ENCODE results near the gene MEIOC. TPM values are rescaled to one million over a fixed set of nuclear protein-coding genes. Genes with fewer than 3 reads are reported as not detected.
A peak's percentile ranks its signal among the peaks of the same experiment; 100 is the strongest.
"Not testable (repeated sequence)": the region's sequence is repeated elsewhere in the genome, so short reads cannot be mapped to it uniquely, and the experiment has no call there.

Gene MEIOC
- total and polyA plus RNA-seq, 2 donors from 2014 or later, result 0.26 to 0.28 TPM

DNA sequence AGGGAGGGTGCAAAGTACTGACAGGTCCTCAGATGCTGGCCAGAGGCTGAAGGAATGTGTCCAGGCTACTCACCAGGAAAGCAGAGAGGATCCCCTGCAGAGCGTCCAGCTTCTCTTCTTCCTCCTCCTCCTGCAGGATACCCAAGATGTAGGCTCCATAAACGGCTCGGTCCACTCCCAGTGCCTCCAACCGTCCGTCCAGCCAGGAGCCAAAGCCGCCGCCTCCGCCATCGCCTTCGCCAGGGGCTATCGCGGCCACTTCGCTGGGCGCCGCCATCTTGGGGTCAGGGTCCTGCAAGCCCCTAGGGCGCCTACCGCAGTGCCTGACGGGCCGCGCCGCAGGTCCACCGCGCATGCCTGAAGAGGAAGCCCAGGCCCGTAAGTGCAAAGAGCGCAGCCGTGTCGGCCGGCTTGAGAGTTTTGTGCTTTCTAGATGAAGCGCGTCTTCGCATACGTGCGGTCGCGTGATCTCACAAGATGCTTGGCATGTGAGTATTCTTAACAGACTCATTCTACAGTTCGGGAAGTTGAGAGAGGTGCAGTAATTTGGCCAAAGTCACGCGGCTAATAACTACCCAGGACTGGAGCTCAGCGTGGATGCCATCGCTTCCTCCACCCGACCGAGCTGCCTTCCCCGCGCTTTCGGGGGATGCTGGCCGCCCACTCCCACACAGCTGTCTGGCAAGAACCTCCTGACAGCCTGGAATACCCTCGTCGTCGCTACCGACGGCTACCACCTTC is 33.4 kb downstream of the MEIOC start, which contains the start of gene CCDC43:
TSS of gene CCDC43 (minus strand) at position 300 of the 741 bp plus-strand sequence. CDS start at position 277, 23 bp downstream.
- no peaks in the 10 kb centered on the region for H3K9me3 ChIP-seq (ENCODE audit: control insufficient read depth in 2 of 3, insufficient read depth in 1 of 3, low read length in 3 of 3)
- FAIRE-seq, result no peak
- H3K36me3 ChIP-seq (ENCODE audit: control insufficient read depth in 2 of 3, insufficient read depth in 3 of 3, low read length in 3 of 3), result peaks cover 0 to 2% (median 0%) of the 10 kb centered on the region in 3 donors
- TF ChIP-seq, protein P1, sequence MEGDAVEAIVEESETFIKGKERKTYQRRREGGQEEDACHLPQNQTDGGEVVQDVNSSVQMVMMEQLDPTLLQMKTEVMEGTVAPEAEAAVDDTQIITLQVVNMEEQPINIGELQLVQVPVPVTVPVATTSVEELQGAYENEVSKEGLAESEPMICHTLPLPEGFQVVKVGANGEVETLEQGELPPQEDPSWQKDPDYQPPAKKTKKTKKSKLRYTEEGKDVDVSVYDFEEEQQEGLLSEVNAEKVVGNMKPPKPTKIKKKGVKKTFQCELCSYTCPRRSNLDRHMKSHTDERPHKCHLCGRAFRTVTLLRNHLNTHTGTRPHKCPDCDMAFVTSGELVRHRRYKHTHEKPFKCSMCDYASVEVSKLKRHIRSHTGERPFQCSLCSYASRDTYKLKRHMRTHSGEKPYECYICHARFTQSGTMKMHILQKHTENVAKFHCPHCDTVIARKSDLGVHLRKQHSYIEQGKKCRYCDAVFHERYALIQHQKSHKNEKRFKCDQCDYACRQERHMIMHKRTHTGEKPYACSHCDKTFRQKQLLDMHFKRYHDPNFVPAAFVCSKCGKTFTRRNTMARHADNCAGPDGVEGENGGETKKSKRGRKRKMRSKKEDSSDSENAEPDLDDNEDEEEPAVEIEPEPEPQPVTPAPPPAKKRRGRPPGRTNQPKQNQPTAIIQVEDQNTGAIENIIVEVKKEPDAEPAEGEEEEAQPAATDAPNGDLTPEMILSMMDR (IDR thresholded peaks at IDR 0.05; ENCODE audit: borderline replicate concordance, extremely low read depth, insufficient read depth), result no peak
- peak; percentile 91 to 97 (median 96) for DNase-seq
- no peaks in the 10 kb centered on the region for H3K27me3 ChIP-seq (ENCODE audit: control insufficient read depth, insufficient read depth, low read length)
- H3K27ac ChIP-seq (ENCODE audit: low read depth in 2 of 2, low read length in 2 of 2), result peak within 1 kb of the TSS; percentile 16 to 63
- peak within 1 kb of the TSS; percentile 88 to 99 (median 98) for H3K4me3 ChIP-seq (ENCODE audit: low read length in 3 of 3)
- peak within 1 kb of the TSS; percentile 72 to 97 (median 97) for H3K9ac ChIP-seq (ENCODE audit: low read length in 3 of 3)
- peaks cover 0 to 7% (median 0%) of the 10 kb centered on the region in 3 donors for H3K4me1 ChIP-seq (ENCODE audit: control insufficient read depth in 2 of 3, insufficient read depth in 2 of 3, low read depth in 1 of 3, low read length in 3 of 3)
- intact Hi-C loops (cut with DNase I), result no loop called here

DNA sequence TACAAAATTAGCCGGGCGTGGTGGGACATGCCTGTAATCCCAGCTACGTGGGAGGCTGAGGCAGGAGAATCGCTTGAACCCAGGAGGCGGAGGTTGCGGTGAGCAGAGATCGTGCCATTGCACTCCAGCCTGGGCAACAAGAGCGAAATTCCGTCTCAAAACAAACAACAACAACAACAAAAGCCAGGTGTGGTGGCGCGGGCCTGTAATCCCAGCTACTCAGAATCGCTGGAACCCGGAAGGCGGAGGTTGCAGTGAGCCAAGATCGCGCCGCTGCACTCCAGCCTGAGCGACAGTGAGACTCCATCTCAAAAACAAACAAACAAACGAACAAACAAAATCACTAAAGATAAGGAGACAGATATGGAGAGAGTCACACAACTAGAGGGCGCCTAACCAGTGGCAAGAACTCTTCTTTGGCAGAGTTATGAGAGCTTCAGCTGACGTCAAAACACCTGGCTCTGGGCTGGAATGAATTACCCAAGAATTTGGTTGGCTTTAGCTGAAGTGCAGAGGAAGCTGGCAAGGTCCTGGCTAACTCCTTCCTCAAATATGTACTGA is 34.6 kb downstream of the MEIOC start:
- H3K4me1 ChIP-seq (ENCODE audit: control insufficient read depth in 2 of 3, insufficient read depth in 2 of 3, low read depth in 1 of 3, low read length in 3 of 3); H3K9ac ChIP-seq (ENCODE audit: low read length in 3 of 3); H3K27me3 ChIP-seq (ENCODE audit: control insufficient read depth, insufficient read depth, low read length); H3K36me3 ChIP-seq (ENCODE audit: control insufficient read depth in 2 of 3, insufficient read depth in 3 of 3, low read length in 3 of 3); H3K4me3 ChIP-seq (ENCODE audit: low read length in 3 of 3); H3K9me3 ChIP-seq (ENCODE audit: control insufficient read depth in 2 of 3, insufficient read depth in 1 of 3, low read length in 3 of 3); H3K27ac ChIP-seq (ENCODE audit: low read depth in 2 of 2, low read length in 2 of 2); intact Hi-C loops (cut with DNase I); FAIRE-seq: not testable (repeated sequence)
- DNase-seq, result peak in 1 of 5 donors; percentile 8

DNA sequence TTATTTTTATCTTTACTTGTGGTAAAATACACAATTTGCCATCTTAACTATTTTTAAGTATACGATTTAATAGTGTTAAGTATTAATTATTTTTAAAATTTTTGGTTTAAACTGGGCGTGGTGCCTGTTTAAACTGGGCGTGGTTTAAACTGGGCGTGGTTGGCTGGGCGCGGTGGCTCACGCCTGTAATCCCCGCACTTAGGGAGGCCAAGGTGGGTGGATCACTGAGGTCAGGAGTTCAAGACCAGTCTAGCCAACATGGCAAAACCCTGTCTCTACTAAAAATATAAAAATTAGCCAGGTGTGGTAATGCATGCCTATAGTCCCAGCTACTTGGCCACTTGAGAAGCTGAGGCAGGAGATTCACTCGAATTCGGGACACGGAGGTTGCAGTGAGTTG is 37.3 kb downstream of the MEIOC start:
- DNase-seq (no peak), FAIRE-seq (no peak)
- TF ChIP-seq, protein P1 (IDR thresholded peaks at IDR 0.05; ENCODE audit: borderline replicate concordance, extremely low read depth, insufficient read depth), result no peak
- Histone ChIP-seq H3K36me3 (ENCODE audit: control insufficient read depth in 2 of 3, insufficient read depth in 3 of 3, low read length in 3 of 3) (no peaks in the 10 kb centered on the region), H3K9ac (ENCODE audit: low read length in 3 of 3) (no peak overlapping the region), H3K9me3 (ENCODE audit: control insufficient read depth in 2 of 3, insufficient read depth in 1 of 3, low read length in 3 of 3) (no peaks in the 10 kb centered on the region), H3K4me3 (ENCODE audit: low read length in 3 of 3) (no peak overlapping the region), H3K27ac (ENCODE audit: low read depth in 2 of 2, low read length in 2 of 2) (no peak overlapping the region), H3K27me3 (ENCODE audit: control insufficient read depth, insufficient read depth, low read length) (no peaks in the 10 kb centered on the region), H3K4me1 (ENCODE audit: control insufficient read depth in 2 of 3, insufficient read depth in 2 of 3, low read depth in 1 of 3, low read length in 3 of 3) (peaks cover 0 to 7% (median 0%) of the 10 kb centered on the region in 3 donors)
- intact Hi-C loops (cut with DNase I), result no loop called here

DNA sequence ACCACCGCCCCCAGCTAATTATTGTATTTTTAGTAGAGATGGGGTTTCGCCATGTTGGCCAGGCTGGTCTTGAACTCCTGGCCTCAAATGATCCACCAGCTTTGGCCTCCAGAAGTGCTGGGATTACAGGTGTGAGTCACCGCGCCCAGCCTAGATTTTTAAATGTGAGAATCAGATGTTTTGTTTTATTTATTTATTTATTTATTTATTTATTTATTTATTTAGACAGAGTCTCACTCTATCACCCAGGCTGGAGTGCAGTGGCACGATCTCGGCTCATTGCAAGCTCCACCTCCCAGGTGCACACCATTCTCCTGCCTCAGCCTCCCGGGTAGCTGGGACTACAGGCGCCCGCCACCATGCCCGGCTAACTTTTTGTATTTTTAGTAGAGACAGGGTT is 44.0 kb downstream of the MEIOC start:
- H3K4me1 ChIP-seq (ENCODE audit: control insufficient read depth in 2 of 3, insufficient read depth in 2 of 3, low read depth in 1 of 3, low read length in 3 of 3); H3K27ac ChIP-seq (ENCODE audit: low read depth in 2 of 2, low read length in 2 of 2); H3K27me3 ChIP-seq (ENCODE audit: control insufficient read depth, insufficient read depth, low read length); H3K9me3 ChIP-seq (ENCODE audit: control insufficient read depth in 2 of 3, insufficient read depth in 1 of 3, low read length in 3 of 3); H3K4me3 ChIP-seq (ENCODE audit: low read length in 3 of 3); DNase-seq; intact Hi-C loops (cut with DNase I); H3K36me3 ChIP-seq (ENCODE audit: control insufficient read depth in 2 of 3, insufficient read depth in 3 of 3, low read length in 3 of 3); FAIRE-seq; H3K9ac ChIP-seq (ENCODE audit: low read length in 3 of 3): not testable (repeated sequence)
